HEK293 (cell line): ENCODE results near the gene SLC26A8.

Source experiments
- CTCF ChIA-PET: fragments of 350-600 bp; formaldehyde crosslinking; extraction: SDS; loops from one replicate; lab custom pipeline; 2021; ENCODE audit warnings: antibody characterized with exemption; lab: Yijun Ruan, JAX
- POLR2A ChIA-PET: fragments of 300-600 bp; formaldehyde crosslinking; extraction: SDS; loops from one replicate; lab custom pipeline; 2020; ENCODE audit warnings: antibody characterized with exemption, inconsistent platforms; lab: Yijun Ruan, JAX
- H3K27ac ChIP-seq: fragments of 200-500 bp; sonication (Bioruptor generic); 2 replicates; pipeline ENCODE4 v1.5.1; 2014; ENCODE audit warnings: low read depth, low read length, control low read depth, inconsistent platforms; ENCODE audit errors: extremely low read depth
- H3K36me3 ChIP-seq, 2 experiments: fragments of 200-500 bp in 1 of 2; sonication (Bioruptor generic) in 1 of 2; 1 replicate in 1 of 2; 2 replicates in 1 of 2; pipeline ENCODE4 v1.5.1; 2014 to 2017; ENCODE audit warnings: inconsistent platforms in 2 of 2, low read length in 2 of 2; ENCODE audit not compliant: control insufficient read depth in 2 of 2, insufficient read depth in 1 of 2
- H3K4me1 ChIP-seq: fragments of 200-500 bp; sonication (Bioruptor generic); 2 replicates; pipeline ENCODE4 v1.5.1; 2014; ENCODE audit warnings: mild to moderate bottlenecking, low read length, inconsistent platforms; ENCODE audit not compliant: control insufficient read depth, insufficient read depth
- H3K4me3 ChIP-seq: 2 replicates; pipeline ENCODE4 v1.5.1; 2011; ENCODE audit warnings: low read depth, mild to moderate bottlenecking, control low read depth, low read length, moderate library complexity
- H3K9me3 ChIP-seq: fragments of 200-500 bp; sonication (Bioruptor generic); 2 replicates; pipeline ENCODE4 v1.5.1; 2014; ENCODE audit warnings: low read depth, low read length, inconsistent platforms; ENCODE audit not compliant: control insufficient read depth, insufficient read depth
- KLF1 ChIP-seq: fragments of 450-650 bp; formaldehyde crosslinking; IDR thresholded peaks from 2 replicates; pipeline ENCODE4 v1.5.1; 2016; ENCODE audit warnings: missing biosample characterization, missing genetic modification characterization
- KLF10 ChIP-seq: fragments of 450-650 bp; IDR thresholded peaks from 2 replicates; pipeline ENCODE4 v1.5.1; 2018; ENCODE audit warnings: missing biosample characterization, mild to moderate bottlenecking, missing genetic modification characterization
- KLF17 ChIP-seq: fragments of 450-650 bp; formaldehyde crosslinking; IDR thresholded peaks from 2 replicates; pipeline ENCODE4 v1.5.1; 2016; ENCODE audit warnings: missing biosample characterization, missing genetic modification characterization
- ZBTB21 ChIP-seq: fragments of 450-650 bp; formaldehyde crosslinking; IDR thresholded peaks from 2 replicates; pipeline ENCODE4 v1.5.1; 2017; ENCODE audit warnings: missing biosample characterization, missing genetic modification characterization
- ZBTB8A ChIP-seq: fragments of 450-650 bp; formaldehyde crosslinking; IDR thresholded peaks from 2 replicates; pipeline ENCODE4 v1.5.1; 2016; ENCODE audit warnings: missing biosample characterization, missing genetic modification characterization
- ZNF114 ChIP-seq: fragments of 450-650 bp; formaldehyde crosslinking; IDR thresholded peaks from 2 replicates; pipeline ENCODE4 v1.5.0; 2017; ENCODE audit warnings: missing biosample characterization, missing genetic modification characterization
- ZNF121 ChIP-seq: fragments of 450-650 bp; formaldehyde crosslinking; IDR thresholded peaks from 2 replicates; pipeline ENCODE4 v1.5.1; 2016; ENCODE audit warnings: missing biosample characterization, missing genetic modification characterization
- ZNF148 ChIP-seq: fragments of 450-650 bp; formaldehyde crosslinking; IDR thresholded peaks from 2 replicates; pipeline ENCODE4 v1.5.0; 2017; ENCODE audit warnings: missing biosample characterization, missing genetic modification characterization, borderline replicate concordance
- ZNF239 ChIP-seq: fragments of 450-650 bp; formaldehyde crosslinking; IDR thresholded peaks from 2 replicates; pipeline ENCODE4 v1.5.1; 2016; ENCODE audit warnings: missing biosample characterization, missing genetic modification characterization
- ZNF248 ChIP-seq: fragments of 450-650 bp; formaldehyde crosslinking; IDR thresholded peaks from 2 replicates; pipeline ENCODE4 v1.5.1; 2017; ENCODE audit warnings: missing biosample characterization, missing genetic modification characterization
- ZNF426 ChIP-seq: fragments of 450-650 bp; formaldehyde crosslinking; IDR thresholded peaks from 2 replicates; pipeline ENCODE4 v1.5.1; 2017; ENCODE audit warnings: missing biosample characterization, missing genetic modification characterization, mild to moderate bottlenecking, inconsistent platforms, moderate library complexity
- ZNF510 ChIP-seq: fragments of 450-650 bp; formaldehyde crosslinking; IDR thresholded peaks from 2 replicates; pipeline ENCODE4 v1.5.1; 2018; ENCODE audit warnings: mild to moderate bottlenecking, missing genetic modification characterization, missing biosample characterization; ENCODE audit not compliant: insufficient replicate concordance
- ZNF580 ChIP-seq: fragments of 450-650 bp; formaldehyde crosslinking; IDR thresholded peaks from 2 replicates; pipeline ENCODE4 v1.5.1; 2016; ENCODE audit warnings: missing biosample characterization, missing genetic modification characterization
- ZNF600 ChIP-seq: fragments of 450-650 bp; formaldehyde crosslinking; IDR thresholded peaks from 2 replicates; pipeline ENCODE4 v1.5.1; 2016; ENCODE audit warnings: missing biosample characterization, missing genetic modification characterization
- ZNF76 ChIP-seq: fragments of 450-650 bp; formaldehyde crosslinking; IDR thresholded peaks from 2 replicates; pipeline ENCODE4; 2016; ENCODE audit warnings: low read depth, missing biosample characterization, missing genetic modification characterization, borderline replicate concordance
- ZXDB ChIP-seq: fragments of 450-650 bp; formaldehyde crosslinking; IDR thresholded peaks from 2 replicates; pipeline ENCODE4 v1.5.1; 2016; ENCODE audit warnings: missing biosample characterization, missing genetic modification characterization

The SLC26A8 gene

GRCh38 chr6:35926509-35927215 is 97.8 kb downstream of the SLC26A8 start (continued):
- TF ChIP-seq ZNF148 (tag by site-specific recombination) = no peak
- TF ChIP-seq ZBTB8A (tag by site-specific recombination) = no peak
- TF ChIP-seq ZNF248 = no peak

GRCh38 chr6:35925961-35926360 is 98.5 kb downstream of the SLC26A8 start:
- Histone ChIP-seq H3K9me3 (no peaks in the 10 kb centered on the region), H3K36me3 (no peaks in the 10 kb centered on the region), H3K4me1 (no peaks in the 10 kb centered on the region), H3K4me3 (no peak overlapping the region), H3K27ac (no peak overlapping the region)
- no peak for TF ChIP-seq ZNF239 (tag by site-specific recombination)
- no peak for TF ChIP-seq KLF1 (tag by site-specific recombination)
- TF ChIP-seq KLF10 (tag by site-specific recombination) = no peak
- no peak for TF ChIP-seq ZNF76 (tag by site-specific recombination)
- no peak for TF ChIP-seq ZXDB (tag by site-specific recombination)
- POLR2A ChIA-PET = interaction anchor here (0.6 kb wide), 1 partner anchor 102 kb away, joined by 7 read pairs; no protein-coding TSS in a partner anchor
- CTCF ChIA-PET = interaction anchor here (1.1 to 1.5 kb wide), 2 partner anchors 22 to 30 kb away, joined by 4 to 8 read pairs; no protein-coding TSS in a partner anchor

- TF ChIP-seq ZNF600 (no peak), ZNF426 (tag by site-specific recombination) (no peak), ZNF114 (tag by site-specific recombination) (no peak), ZBTB21 (tag by site-specific recombination) (no peak), ZNF121 (peak; percentile 63), ZNF580 (no peak), KLF17 (no peak), ZNF510 (tag by site-specific recombination) (no peak)
- H3K9me3 ChIP-seq = no peaks in the 10 kb centered on the region
- ChIA-PET CTCF (interaction anchor here (0.7 kb wide), 1 partner anchor 171 kb away, joined by 3 read pairs; no protein-coding TSS in a partner anchor), POLR2A (interaction anchor here (1.8 kb wide), 1 partner anchor 104 kb away, joined by 5 read pairs; no protein-coding TSS in a partner anchor)
- H3K27ac ChIP-seq = no peak overlapping the region
- H3K36me3 ChIP-seq = peaks cover 0 to 6% of the 10 kb centered on the region in 2 experiments; a peak in 1 of 3 replicates
- H3K4me3 ChIP-seq = no peak overlapping the region
- H3K4me1 ChIP-seq = no peaks in the 10 kb centered on the region
Observed at GRCh38 chr6:35924146-35924545, 100.3 kb downstream of the SLC26A8 start.
